Natural killer cell (primary cell): ENCODE measurements around the gene MGAT3. TPM values are rescaled to one million over a fixed set of nuclear protein-coding genes. Genes with fewer than 3 reads are reported as not detected.

Experiments used
- ATAC-seq, 3 donors: fragments of 150-1000 bp in 2 of 3; fragments of 200-7000 bp in 1 of 3; cut with Tn5 transposase; 1 replicate in 1 of 3; 2 replicates in 2 of 3; pipeline ENCODE4 v1.10.0; 2021; ENCODE audit warnings: mild to moderate bottlenecking in 2 of 3, moderate library complexity in 2 of 3
- DNase-seq, 2 donors: peaks; one replicate each; pipeline versions ENCODE4 v3.0.0 to v3.0.0-alpha.2; 2013 to 2021; ENCODE audit warnings: mixed read lengths in 1 of 2
- H3K27ac ChIP-seq: one replicate; pipeline ENCODE4 v1.5.1; 2013; ENCODE audit warnings: mild to moderate bottlenecking, low read length
- H3K27me3 ChIP-seq: one replicate; pipeline ENCODE4 v1.6.1; 2013; ENCODE audit warnings: low read length; ENCODE audit not compliant: control insufficient read depth, insufficient read depth
- H3K36me3 ChIP-seq: one replicate; pipeline ENCODE4 v1.6.1; 2013; ENCODE audit warnings: low read length; ENCODE audit not compliant: control insufficient read depth, insufficient read depth
- H3K4me1 ChIP-seq: one replicate; pipeline ENCODE4 v1.6.1; 2013; ENCODE audit warnings: low read length; ENCODE audit not compliant: control insufficient read depth, insufficient read depth
- H3K4me3 ChIP-seq: one replicate; pipeline ENCODE4 v1.5.1; 2013; ENCODE audit warnings: low read length
- H3K9me3 ChIP-seq: one replicate; pipeline ENCODE4 v1.6.1; 2013; ENCODE audit warnings: low read length; ENCODE audit not compliant: control insufficient read depth, insufficient read depth
- H3K27ac Mint-ChIP-seq, 2 donors: one replicate each; pipeline ENCODE4 v1.8.0; 2022; ENCODE audit warnings: mild to moderate bottlenecking in 2 of 2, mixed read lengths in 2 of 2, moderate library complexity in 1 of 2
- H3K27me3 Mint-ChIP-seq, 2 donors: one replicate each; pipeline ENCODE4 v1.8.0; 2022; ENCODE audit warnings: low read depth in 2 of 2, mixed read lengths in 2 of 2
- H3K36me3 Mint-ChIP-seq: one replicate; pipeline ENCODE4 v1.8.0; 2022; ENCODE audit warnings: mixed read lengths
- H3K4me1 Mint-ChIP-seq, 2 donors: one replicate each; pipeline ENCODE4 v1.8.0; 2022; ENCODE audit warnings: mixed read lengths in 2 of 2
- H3K4me3 Mint-ChIP-seq: one replicate; pipeline ENCODE4 v1.8.0; 2022; ENCODE audit warnings: mild to moderate bottlenecking, moderate library complexity, mixed read lengths
- H3K9me3 Mint-ChIP-seq, 2 donors: one replicate each; pipeline ENCODE4 v1.8.0; 2022; ENCODE audit warnings: mixed read lengths in 2 of 2
- CTCF ChIP-seq: fragments of 200-600 bp; IDR thresholded peaks from one replicate; pipeline ENCODE4 v1.8.0; 2022; ENCODE audit warnings: antibody characterized with exemption
- WGBS: methylation state at CpG from one replicate; pipeline ENCODE4 v1.1.7; 2013; ENCODE audit warnings: missing lambda C conversion rate; ENCODE audit not compliant: insufficient coverage; 5-methylcytosine and 5-hydroxymethylcytosine counted together
- intact Hi-C: fragments of 100-400 bp; cut with micrococcal nuclease; formaldehyde crosslinking; loops from one replicate; pipeline ENCODE4 v1.14.2; 2022
- total RNA-seq, 4 donors: library from RNA; stranded (reverse); fragments of 120-200 nt in 1 of 4; gene quantifications; one replicate each; pipeline versions ENCODE4 v1.2.3 to v1.2.4, GENCODE V29; 2013 to 2022

Gene MGAT3
- total RNA-seq, 3 donors from 2014 or later (not counting 1 experiment from before 2014, with no cell fraction given): 0.09 to 13.7 (median 0.11) TPM

- Mint-ChIP-seq H3K9me3 (no peaks in the 10 kb centered on the region), H3K4me1 (peaks cover 6 to 10% of the 10 kb centered on the region in 2 donors), H3K36me3 (no peaks in the 10 kb centered on the region), H3K4me3 (no peak overlapping the region), H3K27ac (no peak overlapping the region), H3K27me3 (no peaks in the 10 kb centered on the region)
- peaks cover 25% of the 10 kb centered on the region for H3K4me1 ChIP-seq
- no peak overlapping the region for H3K27ac ChIP-seq
- H3K4me3 ChIP-seq: no peak overlapping the region
- TF ChIP-seq CTCF: no peak
- WGBS: 91% methylated on average over 9 of the region's 9 CpGs
- ATAC-seq (no peak), DNase-seq (no peak)
- no peaks in the 10 kb centered on the region for H3K36me3 ChIP-seq
- intact Hi-C loops: no loop called here
- no peaks in the 10 kb centered on the region for H3K27me3 ChIP-seq
- H3K9me3 ChIP-seq: no peaks in the 10 kb centered on the region
Measured at GRCh38 chr22:39475337-39475736, 18.5 kb downstream of the MGAT3 start.

GRCh38 chr22:39475902-39476301 is 19.1 kb downstream of the MGAT3 start:
- Mint-ChIP-seq H3K4me1 (peaks cover 6 to 9% of the 10 kb centered on the region in 2 donors), H3K27ac (no peak overlapping the region), H3K27me3 (no peaks in the 10 kb centered on the region), H3K9me3 (no peaks in the 10 kb centered on the region), H3K36me3 (no peaks in the 10 kb centered on the region), H3K4me3 (no peak overlapping the region)
- DNase-seq (no peak), ATAC-seq (no peak)
- Histone ChIP-seq H3K9me3 (no peaks in the 10 kb centered on the region), H3K27me3 (no peaks in the 10 kb centered on the region), H3K36me3 (no peaks in the 10 kb centered on the region), H3K4me1 (peaks cover 24% of the 10 kb centered on the region), H3K27ac (no peak overlapping the region), H3K4me3 (no peak overlapping the region)
- intact Hi-C loops: no loop called here
- WGBS: 89% methylated on average over 3 of the region's 3 CpGs
- TF ChIP-seq CTCF: no peak

GRCh38 chr22:39476664-39477063 is 19.9 kb downstream of the MGAT3 start:
- no peaks in the 10 kb centered on the region for H3K27me3 Mint-ChIP-seq
- H3K4me3 Mint-ChIP-seq: no peak overlapping the region
- intact Hi-C loops: no loop called here
- H3K9me3 Mint-ChIP-seq: no peaks in the 10 kb centered on the region
- H3K36me3 ChIP-seq: no peaks in the 10 kb centered on the region
- H3K4me3 ChIP-seq: no peak overlapping the region
- H3K27ac Mint-ChIP-seq: no peak overlapping the region
- 93% methylated on average over 13 of the region's 13 CpGs for WGBS
- H3K36me3 Mint-ChIP-seq: no peaks in the 10 kb centered on the region
- H3K27ac ChIP-seq: no peak overlapping the region
- peaks cover 3% of the 10 kb centered on the region in 2 donors for H3K4me1 Mint-ChIP-seq
- no peaks in the 10 kb centered on the region for H3K27me3 ChIP-seq
- H3K4me1 ChIP-seq: peaks cover 16% of the 10 kb centered on the region
- no peak for ATAC-seq
- DNase-seq: no peak
- no peak for TF ChIP-seq CTCF
- H3K9me3 ChIP-seq: no peaks in the 10 kb centered on the region

GRCh38 chr22:39477542-39477941 is 20.7 kb downstream of the MGAT3 start:
- WGBS: 91% methylated on average over 9 of the region's 9 CpGs
- Mint-ChIP-seq H3K27ac (no peak overlapping the region), H3K9me3 (no peaks in the 10 kb centered on the region), H3K36me3 (no peaks in the 10 kb centered on the region), H3K4me3 (no peak overlapping the region), H3K4me1 (no peaks in the 10 kb centered on the region), H3K27me3 (no peaks in the 10 kb centered on the region)
- DNase-seq (no peak), ATAC-seq (no peak)
- Histone ChIP-seq H3K4me1 (peaks cover 7% of the 10 kb centered on the region), H3K27ac (no peak overlapping the region), H3K36me3 (no peaks in the 10 kb centered on the region), H3K27me3 (no peaks in the 10 kb centered on the region), H3K9me3 (no peaks in the 10 kb centered on the region), H3K4me3 (no peak overlapping the region)
- TF ChIP-seq CTCF: no peak
- intact Hi-C loops: no loop called here
